ENCODE results near the gene DAAM1. TPM values are rescaled to one million over a fixed set of nuclear protein-coding genes. Genes with fewer than 3 reads are reported as not detected.

Gene DAAM1
- total RNA-seq, 1 experiment from 2014 or later: 11.5 TPM

DNA sequence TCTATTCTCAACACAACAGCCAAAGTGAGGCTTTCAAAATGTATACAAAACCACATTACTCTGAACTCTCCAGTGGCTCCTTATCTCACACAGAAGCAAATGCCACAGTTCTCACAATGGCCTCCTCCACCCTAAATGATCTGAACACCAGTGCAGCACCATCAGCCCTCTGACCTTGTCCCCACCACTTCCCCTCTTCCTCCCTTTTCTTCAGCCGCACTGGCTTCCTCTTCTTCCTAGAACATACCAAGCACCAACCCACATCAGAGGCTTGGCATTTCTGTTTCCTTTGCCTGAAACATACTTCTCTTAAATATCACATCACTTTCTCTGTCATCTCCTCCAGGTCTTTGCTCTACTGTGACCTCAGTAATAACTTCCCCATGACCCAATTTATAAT is 210.4 kb downstream of the DAAM1 start:
- no peak overlapping the region for H3K4me3 ChIP-seq (ENCODE audit: low read depth, low read length, poor library complexity, severe bottlenecking)
- no peaks in the 10 kb centered on the region for H3K27me3 ChIP-seq (replicated peaks; ENCODE audit: insufficient read depth, low read depth, low read length, poor library complexity)
- no peak overlapping the region for H3K27ac ChIP-seq (ENCODE audit: low read depth, low read length, poor library complexity, severe bottlenecking)
- H3K4me1 ChIP-seq (ENCODE audit: insufficient read depth, low read length, poor library complexity, severe bottlenecking): no peaks in the 10 kb centered on the region
- no peak for TF ChIP-seq EZH2 (IDR thresholded peaks at IDR 0.05; ENCODE audit: borderline replicate concordance, low read depth, low read length, poor library complexity, severe bottlenecking)
- TF ChIP-seq, protein P1, sequence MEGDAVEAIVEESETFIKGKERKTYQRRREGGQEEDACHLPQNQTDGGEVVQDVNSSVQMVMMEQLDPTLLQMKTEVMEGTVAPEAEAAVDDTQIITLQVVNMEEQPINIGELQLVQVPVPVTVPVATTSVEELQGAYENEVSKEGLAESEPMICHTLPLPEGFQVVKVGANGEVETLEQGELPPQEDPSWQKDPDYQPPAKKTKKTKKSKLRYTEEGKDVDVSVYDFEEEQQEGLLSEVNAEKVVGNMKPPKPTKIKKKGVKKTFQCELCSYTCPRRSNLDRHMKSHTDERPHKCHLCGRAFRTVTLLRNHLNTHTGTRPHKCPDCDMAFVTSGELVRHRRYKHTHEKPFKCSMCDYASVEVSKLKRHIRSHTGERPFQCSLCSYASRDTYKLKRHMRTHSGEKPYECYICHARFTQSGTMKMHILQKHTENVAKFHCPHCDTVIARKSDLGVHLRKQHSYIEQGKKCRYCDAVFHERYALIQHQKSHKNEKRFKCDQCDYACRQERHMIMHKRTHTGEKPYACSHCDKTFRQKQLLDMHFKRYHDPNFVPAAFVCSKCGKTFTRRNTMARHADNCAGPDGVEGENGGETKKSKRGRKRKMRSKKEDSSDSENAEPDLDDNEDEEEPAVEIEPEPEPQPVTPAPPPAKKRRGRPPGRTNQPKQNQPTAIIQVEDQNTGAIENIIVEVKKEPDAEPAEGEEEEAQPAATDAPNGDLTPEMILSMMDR (conservative IDR thresholded peaks at IDR 0.05; ENCODE audit: low read depth, low read length): no peak
- DNase-seq (ENCODE audit: low spot score): no peak
- no peaks in the 10 kb centered on the region for H3K36me3 ChIP-seq (ENCODE audit: insufficient read depth, low read length, poor library complexity, severe bottlenecking)
- BruUV-seq (replicated peaks): no TSS peak
- CTCF ChIA-PET: no interaction called here
- no peaks in the 10 kb centered on the region for H3K9me3 ChIP-seq (ENCODE audit: low read depth, low read length, poor library complexity, severe bottlenecking)
- intact Hi-C loops (cut with micrococcal nuclease; ENCODE audit: unreplicated experiment): no loop called here
- POLR2A ChIA-PET (ENCODE audit: low non-redundant PET): interaction anchor here (0.7 kb wide), 1 partner anchor 1922 kb away, joined by 3 read pairs; the partner anchor contains the start of gene PRKCH

DNA sequence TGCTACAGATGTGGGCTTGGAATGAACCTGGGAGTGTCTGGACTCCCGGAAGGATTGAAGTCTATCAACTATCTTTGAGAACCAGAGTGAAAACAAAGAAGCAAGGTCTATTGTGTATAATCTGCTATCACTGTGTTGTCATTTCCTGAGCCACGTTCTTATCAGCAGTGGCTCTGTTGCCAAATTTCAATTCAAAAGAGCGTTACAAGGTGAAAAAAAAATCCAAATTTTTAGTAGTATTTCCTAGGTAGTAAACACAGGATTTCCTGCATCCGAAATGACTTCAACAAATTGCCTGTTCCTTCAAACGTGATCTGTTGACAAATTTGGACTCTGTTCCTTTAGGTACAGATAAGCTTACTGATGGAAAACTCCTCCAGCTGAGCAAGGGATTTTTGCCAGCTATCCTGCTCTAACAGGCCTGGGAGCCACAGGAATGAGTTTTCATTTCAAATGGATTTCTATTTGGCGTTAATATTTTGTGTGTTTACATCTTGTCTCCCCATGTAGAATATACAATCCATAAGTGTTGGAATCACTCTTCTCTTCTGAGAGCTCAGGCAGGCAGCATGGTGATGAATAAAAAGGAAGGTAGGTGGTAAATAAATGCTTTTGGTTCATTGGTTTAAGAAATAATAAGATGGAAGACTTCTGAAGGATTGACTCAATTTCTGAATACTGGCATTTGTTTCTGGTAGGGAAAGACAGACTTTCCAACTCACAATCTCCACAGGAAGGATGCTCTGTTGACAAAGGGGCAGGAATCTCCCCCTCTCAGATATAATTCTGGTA is 218.2 kb downstream of the DAAM1 start:
- ChIA-PET POLR2A (ENCODE audit: low non-redundant PET) (no interaction called here), CTCF (no interaction called here)
- intact Hi-C loops (cut with micrococcal nuclease; ENCODE audit: unreplicated experiment): no loop called here
- H3K9me3 ChIP-seq (ENCODE audit: low read depth, low read length, poor library complexity, severe bottlenecking): no peaks in the 10 kb centered on the region
- no peaks in the 10 kb centered on the region for H3K36me3 ChIP-seq (ENCODE audit: insufficient read depth, low read length, poor library complexity, severe bottlenecking)
- H3K4me3 ChIP-seq (ENCODE audit: low read depth, low read length, poor library complexity, severe bottlenecking): no peak overlapping the region
- TF ChIP-seq, protein P1 (conservative IDR thresholded peaks at IDR 0.05; ENCODE audit: low read depth, low read length): no peak
- no peak for TF ChIP-seq EZH2 (IDR thresholded peaks at IDR 0.05; ENCODE audit: borderline replicate concordance, low read depth, low read length, poor library complexity, severe bottlenecking)
- no peaks in the 10 kb centered on the region for H3K4me1 ChIP-seq (ENCODE audit: insufficient read depth, low read length, poor library complexity, severe bottlenecking)
- no TSS peak for BruUV-seq (replicated peaks)
- no peak for DNase-seq (ENCODE audit: low spot score)
- H3K27me3 ChIP-seq (replicated peaks; ENCODE audit: insufficient read depth, low read depth, low read length, poor library complexity): no peaks in the 10 kb centered on the region
- H3K27ac ChIP-seq (ENCODE audit: low read depth, low read length, poor library complexity, severe bottlenecking): no peak overlapping the region

DNA sequence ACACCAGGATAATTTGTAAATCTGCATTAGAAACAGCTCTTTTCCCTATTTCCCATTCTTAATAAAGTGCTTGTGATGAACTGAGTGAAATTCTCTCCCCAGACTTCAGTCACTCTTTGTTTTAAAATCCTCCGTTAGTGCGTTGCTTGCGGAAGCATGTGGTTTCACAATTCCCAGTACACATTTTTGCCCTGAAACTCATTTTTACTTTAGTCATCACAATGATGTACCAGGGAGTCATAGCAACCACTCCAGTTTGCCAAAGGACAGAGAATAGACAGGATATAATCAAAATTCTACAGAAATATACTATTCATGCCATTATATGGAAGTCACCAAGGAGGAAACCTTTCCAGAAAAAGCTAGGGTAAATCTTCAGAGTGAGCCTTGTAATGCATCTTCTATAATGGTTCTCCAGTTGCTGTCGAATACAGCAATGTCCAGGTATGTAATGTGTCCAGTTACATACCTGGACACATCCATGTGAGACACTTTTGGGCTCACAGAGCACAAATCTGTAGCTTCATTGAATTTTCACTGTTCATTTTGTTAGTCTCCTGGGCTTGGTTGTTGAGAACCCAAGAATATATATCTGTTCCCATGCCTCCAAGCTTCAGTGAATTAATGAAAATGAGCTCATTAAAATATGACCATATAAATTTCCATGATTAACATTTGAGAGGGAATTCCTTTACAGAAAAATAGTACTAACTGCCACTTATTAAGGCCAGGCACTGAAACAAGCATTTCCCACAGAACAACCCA is 219.0 kb downstream of the DAAM1 start:
- no peak for TF ChIP-seq EZH2 (IDR thresholded peaks at IDR 0.05; ENCODE audit: borderline replicate concordance, low read depth, low read length, poor library complexity, severe bottlenecking)
- TF ChIP-seq, protein P1 (conservative IDR thresholded peaks at IDR 0.05; ENCODE audit: low read depth, low read length): no peak
- no peaks in the 10 kb centered on the region for H3K9me3 ChIP-seq (ENCODE audit: low read depth, low read length, poor library complexity, severe bottlenecking)
- intact Hi-C loops (cut with micrococcal nuclease; ENCODE audit: unreplicated experiment): no loop called here
- H3K36me3 ChIP-seq (ENCODE audit: insufficient read depth, low read length, poor library complexity, severe bottlenecking): no peaks in the 10 kb centered on the region
- CTCF ChIA-PET: no interaction called here
- H3K27ac ChIP-seq (ENCODE audit: low read depth, low read length, poor library complexity, severe bottlenecking): no peak overlapping the region
- H3K27me3 ChIP-seq (replicated peaks; ENCODE audit: insufficient read depth, low read depth, low read length, poor library complexity): no peaks in the 10 kb centered on the region
- POLR2A ChIA-PET (ENCODE audit: low non-redundant PET): interaction anchor here (0.6 kb wide), 1 partner anchor 797 kb away, joined by 4 read pairs; no protein-coding TSS in a partner anchor
- H3K4me1 ChIP-seq (ENCODE audit: insufficient read depth, low read length, poor library complexity, severe bottlenecking): no peaks in the 10 kb centered on the region
- no peak overlapping the region for H3K4me3 ChIP-seq (ENCODE audit: low read depth, low read length, poor library complexity, severe bottlenecking)
- no TSS peak for BruUV-seq (replicated peaks)
- no peak for DNase-seq (ENCODE audit: low spot score)
